HepG2 (cell line): Measurements from ENCODE around the gene RAD54L2. TPM values are rescaled to one million over a fixed set of nuclear protein-coding genes. Genes with fewer than 3 reads are reported as not detected.

Source experiments
- ATAC-seq: fragments of 200-7000 bp; cut with Tn5 transposase; 3 replicates; pipeline ENCODE4 v1.9.1; 2020; ENCODE audit warnings: mild to moderate bottlenecking, moderate library complexity
- BruUV-seq: library from RNA; stranded (reverse); fragments of 400-500 nt; replicated peaks from 2 replicates; lab custom pipeline; 2021; lab: Mats Ljungman, UMichigan
- CTCF ChIA-PET: fragments of 300-600 bp; formaldehyde crosslinking; extraction: SDS; loops from one replicate; lab custom pipeline; 2021; ENCODE audit warnings: low total read pairs, inconsistent platforms, low intra/inter-chr PET ratio; lab: Yijun Ruan, JAX
- POLR2A ChIA-PET: fragments of 350-600 bp; sonication (Branson Sonifier 250); formaldehyde crosslinking; loops from one replicate; lab custom pipeline; 2020; ENCODE audit warnings: antibody characterized with exemption, inconsistent platforms; lab: Yijun Ruan, JAX
- DNase-seq: peaks from one replicate; pipeline ENCODE4 v3.0.0-alpha.2; 2015; ENCODE audit warnings: low spot score
- FAIRE-seq: peaks from 3 replicates; lab custom pipeline; 2011; peaks lifted over from hg19 to GRCh38; lab: Jason Lieb, UNC
- H2AFZ ChIP-seq: one replicate; pipeline ENCODE4 v1.6.1; 2011; ENCODE audit warnings: low read length, inconsistent platforms
- H3K27ac ChIP-seq: fragments of 300-600 bp; 3 replicates; pipeline ENCODE4 v1.8.0; 2011; ENCODE audit warnings: mixed run types, mild to moderate bottlenecking, mixed read lengths, low read length, inconsistent platforms; ENCODE audit not compliant: insufficient read depth; ENCODE audit errors: extremely low read length
- H3K27me3 ChIP-seq, 2 experiments: fragments of 200-600 bp in 1 of 2; 2 replicates in 1 of 2; 3 replicates in 1 of 2; pipeline versions ENCODE4 v1.6.0 to v1.8.0; 2011; ENCODE audit warnings: low read length in 2 of 2, mild to moderate bottlenecking in 2 of 2, moderate library complexity in 2 of 2, inconsistent platforms in 1 of 2; ENCODE audit not compliant: insufficient read depth in 2 of 2, control insufficient read depth in 1 of 2
- H3K36me3 ChIP-seq, 2 experiments: fragments of 200-600 bp in 1 of 2; replicated peaks in 1 of 2; 2 replicates in 1 of 2; 3 replicates in 1 of 2; pipeline versions ENCODE4 v1.5.1 to v1.8.0; 2011; ENCODE audit warnings: low read length in 2 of 2, inconsistent platforms in 1 of 2; ENCODE audit not compliant: insufficient read depth in 2 of 2, control insufficient read depth in 1 of 2
- H3K4me1 ChIP-seq: 2 replicates; pipeline ENCODE4 v1.5.1; 2012; ENCODE audit warnings: low read length, inconsistent platforms; ENCODE audit not compliant: insufficient read depth
- H3K4me2 ChIP-seq: 2 replicates; pipeline ENCODE4 v1.6.0; 2011; ENCODE audit warnings: low read depth, low read length, inconsistent platforms
- H3K4me3 ChIP-seq, 3 experiments: fragments of 200-600 bp in 1 of 3; sonication (generic), shearing (Covaris generic) in 1 of 3; replicated peaks in 1 of 3; 2 replicates each; pipeline ENCODE4 v1.5.1; 2011 to 2016; ENCODE audit warnings: low read length in 3 of 3, inconsistent platforms in 2 of 3, low read depth in 2 of 3, mild to moderate bottlenecking in 2 of 3, control low read depth in 1 of 3, mixed read lengths in 1 of 3; ENCODE audit not compliant: insufficient read depth in 1 of 3
- H3K79me2 ChIP-seq: one replicate; pipeline ENCODE4 v1.6.1; 2011; ENCODE audit warnings: low read length, inconsistent platforms; ENCODE audit not compliant: insufficient read depth
- H3K9ac ChIP-seq: 2 replicates; pipeline ENCODE4 v1.6.0; 2011; ENCODE audit warnings: mild to moderate bottlenecking, low read depth, low read length, inconsistent platforms; ENCODE audit not compliant: insufficient read depth
- H3K9me3 ChIP-seq: 2 replicates; pipeline ENCODE4 v1.5.1; 2012; ENCODE audit warnings: mild to moderate bottlenecking, low read length
- H4K20me1 ChIP-seq: 2 replicates; pipeline ENCODE4 v1.6.0; 2011; ENCODE audit warnings: inconsistent platforms, mild to moderate bottlenecking, low read length, moderate library complexity; ENCODE audit not compliant: insufficient read depth
- HNF1A ChIP-seq, 2 experiments: sonication (generic) in 1 of 2; formaldehyde crosslinking in 1 of 2; IDR thresholded peaks; 2 replicates each; pipeline versions ENCODE4 v1.4.0 to v1.6.1; 2016 to 2020; ENCODE audit warnings: borderline replicate concordance in 1 of 2, low read depth in 1 of 2, mild to moderate bottlenecking in 1 of 2, missing genetic modification reagents in 1 of 2
- IRF2 ChIP-seq: IDR thresholded peaks from 2 replicates; pipeline ENCODE4 v1.6.1; 2018; ENCODE audit warnings: missing genetic modification reagents, missing compliant biosample characterization
- PATZ1 ChIP-seq: sonication (generic); formaldehyde crosslinking; IDR thresholded peaks from 2 replicates; pipeline ENCODE4 v1.4.0; 2020; ENCODE audit warnings: missing genetic modification reagents
- SALL1 ChIP-seq: sonication (generic); formaldehyde crosslinking; IDR thresholded peaks from 2 replicates; pipeline ENCODE4 v1.8.0; 2022; ENCODE audit warnings: mild to moderate bottlenecking, missing genetic modification reagents
- SP2 ChIP-seq: sonication (generic); formaldehyde crosslinking; IDR thresholded peaks from 2 replicates; pipeline ENCODE4 v1.5.1; 2020; ENCODE audit warnings: mild to moderate bottlenecking, missing genetic modification reagents
- TBX3 ChIP-seq: fragments of 450-650 bp; IDR thresholded peaks from 2 replicates; pipeline ENCODE4 v1.6.1; 2017; ENCODE audit warnings: antibody characterized with exemption, mild to moderate bottlenecking, inconsistent platforms, borderline replicate concordance
- ZNF563 ChIP-seq: sonication (generic); formaldehyde crosslinking; IDR thresholded peaks from 2 replicates; pipeline ENCODE4 v1.8.0; 2022; ENCODE audit warnings: mild to moderate bottlenecking, moderate library complexity, missing genetic modification reagents
- ZNF589 ChIP-seq: sonication (generic); formaldehyde crosslinking; conservative IDR thresholded peaks from 2 replicates; pipeline ENCODE4 v1.8.0; 2022; ENCODE audit warnings: mild to moderate bottlenecking, moderate library complexity, missing genetic modification reagents
- ZNF709 ChIP-seq: sonication (generic); formaldehyde crosslinking; IDR thresholded peaks from 2 replicates; pipeline ENCODE4 v1.5.0; 2020; ENCODE audit warnings: mild to moderate bottlenecking, missing genetic modification reagents
- WGBS: methylation state at CpG from one replicate; pipeline ENCODE4 v1.1.6; 2017; ENCODE audit warnings: low lambda C conversion rate; 5-methylcytosine and 5-hydroxymethylcytosine counted together
- in situ Hi-C: cut with HindIII; loops from 2 replicates; pipeline ENCODE4 v1.10.0; 2017; ENCODE audit warnings: low pct_unique_long_range_greater_than_20kb; ENCODE audit not compliant: extremely low pct_ligation_motif_present
- intact Hi-C: fragments of 100-400 bp; cut with micrococcal nuclease; formaldehyde crosslinking; loops from one replicate; pipeline ENCODE4 v1.10.0; 2022; ENCODE audit not compliant: unreplicated experiment
- polyA plus RNA-seq, 8 experiments: library from polyadenylated mRNA; depleted of rRNA in 3 of 8; stranded (reverse) in 7 of 8; unstranded in 1 of 8; fragments of >200 nt; fragmentation: Illumina TruSeq in 4 of 8; extraction: Trizol in 4 of 8; gene quantifications; 2 replicates each; pipeline versions ENCODE4 v1.2.1 to v1.2.3, GENCODE V29; 2011 to 2016; ENCODE audit warnings: low read depth in 4 of 8, missing spikeins in 1 of 8, mixed read lengths in 1 of 8; ENCODE audit not compliant: insufficient read depth in 1 of 8
- total RNA-seq, 5 experiments: library from RNA; depleted of rRNA; stranded (reverse); fragments of >200 nt; fragmentation: Illumina TruSeq; extraction: Trizol; gene quantifications; 2 replicates each; pipeline ENCODE4 v1.2.3, GENCODE V29; 2016; ENCODE audit warnings: low read depth in 1 of 5
- TF ChIP-seq, protein P1 (sequence below): IDR thresholded peaks from 2 replicates; pipeline ENCODE4 v1.6.1; 2016; ENCODE audit warnings: missing compliant biosample characterization, missing genetic modification reagents, borderline replicate concordance
- TF ChIP-seq, protein P2 (sequence below): sonication (generic); formaldehyde crosslinking; IDR thresholded peaks from 2 replicates; pipeline ENCODE4 v1.5.0; 2020; ENCODE audit warnings: mild to moderate bottlenecking, missing genetic modification reagents

RAD54L2 gene
- total and polyA plus RNA-seq, 2 of the 13 experiments (the other 11 are each of a cell fraction or from before 2014, with no cell fraction given) = 5.5 to 14.8 TPM

GRCh38 chr3:51549311-51549710 lies 10.8 kb downstream of the RAD54L2 start:
- FAIRE-seq (no peak), DNase-seq (no peak), ATAC-seq (no peak)
- ChIA-PET POLR2A (interaction anchor here (0.7 to 1.2 kb wide), 3 partner anchors 33 to 50 kb away, joined by 5 to 6 read pairs (median 5); partner anchors contain the start of gene DCAF1), CTCF (interaction anchor here (1.7 kb wide), 1 partner anchor 47 kb away, joined by 5 read pairs; no protein-coding TSS in a partner anchor)
- intact Hi-C loops (no loop called here), in situ Hi-C loops (no loop called here)
- peaks cover 12% of the 10 kb centered on the region for H3K79me2 ChIP-seq
- H3K9me3 ChIP-seq = no peaks in the 10 kb centered on the region
- no peak overlapping the region for H3K9ac ChIP-seq
- peaks cover 2 to 15% of the 10 kb centered on the region in 2 experiments; a peak in 1 of 5 replicates for H3K36me3 ChIP-seq
- H3K4me2 ChIP-seq = no peak overlapping the region
- no TSS peak for BruUV-seq
- H3K27ac ChIP-seq = no peak overlapping the region
- peaks cover 20% of the 10 kb centered on the region for H3K4me1 ChIP-seq
- H3K4me3 ChIP-seq = no peak overlapping the region
- WGBS = 96% methylated on average over 10 of the region's 10 CpGs
- no peaks in the 10 kb centered on the region for H3K27me3 ChIP-seq
- H4K20me1 ChIP-seq = no peaks in the 10 kb centered on the region
- H2AFZ ChIP-seq = no peak overlapping the region
- TF ChIP-seq SP2 = no peak
- no peak for TF ChIP-seq SALL1 (CRISPR knock-in tag)
- TF ChIP-seq HNF1A (IDR thresholded peaks at IDR 0.05; ENCODE audit: low read depth) = no peak
- no peak for TF ChIP-seq HNF1A (CRISPR knock-in tag; IDR thresholded peaks at IDR 0.05; ENCODE audit: borderline replicate concordance)
- TF ChIP-seq ZNF709 (CRISPR knock-in tag) = no peak
- no peak for TF ChIP-seq PATZ1 (CRISPR knock-in tag)
- TF ChIP-seq ZNF563 (CRISPR knock-in tag) = no peak
- TF ChIP-seq, protein P1, sequence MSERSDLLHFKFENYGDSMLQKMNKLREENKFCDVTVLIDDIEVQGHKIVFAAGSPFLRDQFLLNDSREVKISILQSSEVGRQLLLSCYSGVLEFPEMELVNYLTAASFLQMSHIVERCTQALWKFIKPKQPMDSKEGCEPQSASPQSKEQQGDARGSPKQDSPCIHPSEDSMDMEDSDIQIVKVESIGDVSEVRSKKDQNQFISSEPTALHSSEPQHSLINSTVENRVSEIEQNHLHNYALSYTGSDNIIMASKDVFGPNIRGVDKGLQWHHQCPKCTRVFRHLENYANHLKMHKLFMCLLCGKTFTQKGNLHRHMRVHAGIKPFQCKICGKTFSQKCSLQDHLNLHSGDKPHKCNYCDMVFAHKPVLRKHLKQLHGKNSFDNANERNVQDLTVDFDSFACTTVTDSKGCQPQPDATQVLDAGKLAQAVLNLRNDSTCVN = no peak
- no peak for TF ChIP-seq ZNF589 (CRISPR knock-in tag)
- no peak for TF ChIP-seq TBX3
- no peak for TF ChIP-seq IRF2 (CRISPR knock-in tag)
- TF ChIP-seq, protein P2, sequence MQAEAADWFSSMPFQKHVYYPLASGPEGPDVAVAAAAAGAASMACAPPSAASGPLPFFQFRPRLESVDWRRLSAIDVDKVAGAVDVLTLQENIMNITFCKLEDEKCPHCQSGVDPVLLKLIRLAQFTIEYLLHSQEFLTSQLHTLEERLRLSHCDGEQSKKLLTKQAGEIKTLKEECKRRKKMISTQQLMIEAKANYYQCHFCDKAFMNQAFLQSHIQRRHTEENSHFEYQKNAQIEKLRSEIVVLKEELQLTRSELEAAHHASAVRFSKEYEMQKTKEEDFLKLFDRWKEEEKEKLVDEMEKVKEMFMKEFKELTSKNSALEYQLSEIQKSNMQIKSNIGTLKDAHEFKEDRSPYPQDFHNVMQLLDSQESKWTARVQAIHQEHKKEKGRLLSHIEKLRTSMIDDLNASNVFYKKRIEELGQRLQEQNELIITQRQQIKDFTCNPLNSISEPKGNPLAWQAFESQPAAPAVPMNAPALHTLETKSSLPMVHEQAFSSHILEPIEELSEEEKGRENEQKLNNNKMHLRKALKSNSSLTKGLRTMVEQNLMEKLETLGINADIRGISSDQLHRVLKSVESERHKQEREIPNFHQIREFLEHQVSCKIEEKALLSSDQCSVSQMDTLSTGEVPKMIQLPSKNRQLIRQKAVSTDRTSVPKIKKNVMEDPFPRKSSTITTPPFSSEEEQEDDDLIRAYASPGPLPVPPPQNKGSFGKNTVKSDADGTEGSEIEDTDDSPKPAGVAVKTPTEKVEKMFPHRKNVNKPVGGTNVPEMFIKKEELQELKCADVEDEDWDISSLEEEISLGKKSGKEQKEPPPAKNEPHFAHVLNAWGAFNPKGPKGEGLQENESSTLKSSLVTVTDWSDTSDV (CRISPR knock-in tag) = no peak
